Measurements from ENCODE around the gene NCKAP5.

Gene NCKAP5

GRCh38 chr2:133418021-133418420 is 150.2 kb downstream of the NCKAP5 start:
- DNase-seq, result no peak

- no peak for DNase-seq
Measured at GRCh38 chr2:133417415-133417814, 150.8 kb downstream of the NCKAP5 start.

DNA sequence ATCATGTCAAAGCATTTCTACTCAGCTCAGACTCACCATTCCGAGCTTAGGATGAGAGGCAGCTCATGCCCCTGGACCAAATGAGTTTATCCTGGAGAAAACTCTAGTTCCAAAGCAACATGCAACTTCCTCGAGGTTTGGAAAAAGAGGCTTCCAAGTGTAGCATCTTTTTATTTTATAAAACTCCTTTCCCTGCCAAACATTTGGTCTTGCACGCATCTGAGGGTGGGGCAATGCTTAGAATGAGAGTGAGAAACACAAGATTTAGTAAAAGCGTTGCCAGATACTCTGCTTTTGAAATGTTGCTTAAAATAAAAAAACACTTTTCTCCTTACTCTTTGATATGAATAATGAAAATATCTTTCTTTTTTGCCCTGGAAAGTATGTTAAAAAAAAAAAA is 151.5 kb downstream of the NCKAP5 start:
- no peak for DNase-seq

DNA sequence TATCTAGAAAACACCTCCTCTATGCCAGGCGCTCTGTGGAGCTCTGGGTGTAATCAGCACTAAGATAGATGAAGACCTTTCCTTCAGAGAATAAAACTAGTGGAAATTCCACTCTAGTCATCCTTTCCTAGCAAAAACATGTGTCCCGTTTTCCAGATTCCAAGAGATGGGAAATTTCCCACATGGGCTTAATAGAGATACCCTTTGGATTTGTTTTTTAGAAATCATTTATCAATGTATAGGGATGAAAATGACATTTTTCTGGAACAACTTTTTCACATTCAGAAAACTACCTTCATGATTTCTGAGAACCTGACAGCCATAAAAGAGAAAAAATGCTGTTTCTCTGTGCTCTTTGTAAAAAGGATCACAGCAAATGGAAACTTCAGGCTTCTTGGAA is 152.1 kb downstream of the NCKAP5 start:
- DNase-seq, result no peak

DNA sequence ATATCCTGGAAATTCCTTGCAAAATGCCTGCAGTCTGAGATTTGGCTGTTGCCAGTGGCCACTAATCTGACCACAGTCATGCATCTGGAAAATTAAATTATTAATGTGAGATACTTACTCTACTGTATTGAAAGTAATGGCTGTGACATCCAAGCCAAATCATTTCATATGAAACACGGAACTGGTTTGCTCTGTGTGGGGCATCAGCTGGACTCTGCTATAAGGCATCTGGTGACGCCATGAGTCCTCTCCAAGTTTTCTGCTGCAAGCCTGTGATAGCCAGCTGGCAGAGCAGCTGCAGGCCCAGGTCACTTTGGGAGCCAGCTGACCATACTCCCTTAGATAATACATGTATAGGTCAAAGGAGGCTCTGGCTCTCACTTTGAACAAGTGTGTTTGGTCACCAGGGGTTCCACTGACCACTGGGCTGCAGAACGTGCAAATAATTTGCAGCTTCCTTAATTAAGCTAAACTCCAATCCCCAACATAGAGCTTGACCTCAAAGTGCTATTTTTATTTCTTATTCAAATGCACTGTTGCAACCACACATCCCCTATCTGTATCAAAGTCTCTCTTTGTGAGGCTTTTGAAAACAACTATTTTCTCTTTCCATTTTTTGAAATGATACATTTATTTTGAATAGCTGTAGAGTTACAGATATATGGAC is 152.9 kb downstream of the NCKAP5 start:
- no peak for DNase-seq

GRCh38 chr2:133414486-133415209 is 153.6 kb downstream of the NCKAP5 start:
- DNase-seq, result no peak

GRCh38 chr2:133413863-133414262 is 154.4 kb downstream of the NCKAP5 start:
- DNase-seq, result no peak

- no peak for DNase-seq
Measured at GRCh38 chr2:133412694-133413093, 155.6 kb downstream of the NCKAP5 start.

- DNase-seq, result no peak
Measured at GRCh38 chr2:133411857-133412256, 156.4 kb downstream of the NCKAP5 start.

- DNase-seq, result no peak
Measured at GRCh38 chr2:133411101-133411500, 157.2 kb downstream of the NCKAP5 start.

DNA sequence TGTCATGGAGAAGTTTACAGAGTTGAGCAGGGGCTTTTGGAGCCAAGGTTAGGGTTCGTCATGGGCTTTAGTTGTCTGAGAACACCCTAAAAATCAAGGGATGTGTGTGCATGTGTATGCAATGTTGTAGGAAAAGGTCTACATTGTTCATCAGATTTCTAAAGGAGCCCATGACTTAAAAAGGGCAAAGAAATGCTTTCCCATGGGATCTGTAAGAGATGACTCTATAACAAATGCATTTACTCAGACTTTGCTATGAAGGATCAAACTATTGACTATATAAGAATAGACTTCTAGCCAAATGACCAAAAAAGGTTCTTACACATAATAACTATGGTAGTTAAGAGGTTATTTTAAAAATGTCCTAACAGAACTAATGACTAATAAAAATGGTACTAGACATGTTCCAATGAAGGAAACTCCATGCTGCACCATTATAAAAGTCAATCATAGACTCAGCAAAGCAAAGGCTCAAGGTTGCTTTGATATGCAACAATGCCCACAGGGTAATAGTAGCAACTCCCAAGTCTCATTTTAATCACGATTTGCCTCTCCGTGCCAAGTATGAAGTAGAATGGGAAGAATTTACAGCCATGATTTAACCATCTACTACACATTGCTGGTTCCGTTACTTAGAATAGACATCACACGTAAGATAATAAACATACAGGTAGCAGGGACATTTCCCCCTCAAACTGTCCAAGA is 158.5 kb downstream of the NCKAP5 start:
- no peak for DNase-seq

GRCh38 chr2:133408671-133409070 is 159.6 kb downstream of the NCKAP5 start:
- DNase-seq, result no peak

- DNase-seq, result no peak
Measured at GRCh38 chr2:133407341-133407740, 160.9 kb downstream of the NCKAP5 start.

DNA sequence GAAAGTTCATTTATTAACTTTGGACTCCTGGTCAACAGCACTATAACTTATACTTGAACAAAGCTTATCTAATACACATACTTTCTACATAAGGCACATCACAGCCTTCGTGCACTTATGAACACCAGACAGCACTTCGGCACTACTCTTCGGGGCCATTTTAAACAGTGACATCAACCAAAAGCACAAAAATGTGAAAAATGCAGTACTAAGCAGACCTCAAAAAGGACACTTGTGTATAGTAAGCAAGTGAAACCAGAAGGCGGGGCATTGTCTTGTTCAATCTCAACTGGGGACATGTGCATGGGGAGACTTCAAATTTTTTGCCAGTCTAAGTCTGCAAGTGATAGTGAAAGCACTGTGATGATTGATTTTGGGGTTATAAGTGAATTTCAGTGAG is 163.0 kb downstream of the NCKAP5 start:
- no peak for DNase-seq

GRCh38 chr2:133400411-133400810 is 167.9 kb downstream of the NCKAP5 start:
- DNase-seq, result no peak

GRCh38 chr2:133393895-133394294 is 174.4 kb downstream of the NCKAP5 start:
- no peak for DNase-seq

- no peak for DNase-seq
Measured at GRCh38 chr2:133390156-133390555, 178.1 kb downstream of the NCKAP5 start.

DNA sequence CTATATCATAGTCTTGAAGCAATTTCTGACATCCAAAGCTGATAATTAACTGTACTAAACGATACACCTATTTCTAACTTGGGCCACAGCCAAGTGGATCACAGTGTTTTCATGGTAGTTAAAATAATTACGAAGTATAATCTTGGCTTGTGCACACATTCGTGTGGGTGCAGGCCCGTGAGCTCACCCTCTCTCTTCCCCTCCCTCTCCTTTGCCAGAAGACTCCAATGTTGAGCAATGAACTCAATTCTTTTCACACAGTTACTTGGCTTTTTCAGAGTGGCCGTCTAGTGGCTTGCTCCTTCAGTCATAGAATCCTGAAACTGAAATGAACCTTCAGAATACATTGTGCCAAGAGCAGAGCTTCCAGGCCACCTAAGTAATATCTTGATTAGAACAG is 178.7 kb downstream of the NCKAP5 start:
- no peak for DNase-seq

- no peak for DNase-seq
Measured at GRCh38 chr2:133382566-133382965, 185.7 kb downstream of the NCKAP5 start.

GRCh38 chr2:133380991-133381390 is 187.3 kb downstream of the NCKAP5 start:
- no peak for DNase-seq

DNA sequence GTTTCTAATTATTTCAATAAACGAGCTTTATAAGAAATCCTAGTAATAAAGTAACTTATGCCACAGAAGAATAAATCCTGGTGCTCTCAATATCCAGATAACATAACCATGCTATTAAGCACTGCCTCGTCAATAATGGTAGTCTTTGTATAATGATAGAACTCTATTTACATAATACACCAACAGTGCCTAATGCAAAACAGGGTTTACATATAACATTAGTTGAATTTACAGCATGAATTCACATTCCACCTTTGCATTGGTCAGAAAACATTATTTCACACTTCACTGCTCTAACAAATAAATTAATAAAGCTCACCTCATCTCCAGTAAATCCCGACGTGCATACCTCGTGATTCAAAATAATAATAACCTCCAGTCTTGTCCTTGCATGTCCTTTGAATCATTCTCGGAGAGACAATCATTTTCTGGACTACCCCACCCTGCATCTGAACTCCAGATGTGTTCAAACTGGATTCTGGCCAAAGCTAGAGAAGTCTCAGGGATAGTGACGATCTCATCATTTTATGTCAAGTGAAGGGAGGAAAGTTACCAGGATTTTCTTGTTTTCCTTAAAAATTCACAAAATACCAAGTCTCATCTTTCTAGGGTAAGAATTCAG is 189.2 kb downstream of the NCKAP5 start:
- no peak for DNase-seq

DNA sequence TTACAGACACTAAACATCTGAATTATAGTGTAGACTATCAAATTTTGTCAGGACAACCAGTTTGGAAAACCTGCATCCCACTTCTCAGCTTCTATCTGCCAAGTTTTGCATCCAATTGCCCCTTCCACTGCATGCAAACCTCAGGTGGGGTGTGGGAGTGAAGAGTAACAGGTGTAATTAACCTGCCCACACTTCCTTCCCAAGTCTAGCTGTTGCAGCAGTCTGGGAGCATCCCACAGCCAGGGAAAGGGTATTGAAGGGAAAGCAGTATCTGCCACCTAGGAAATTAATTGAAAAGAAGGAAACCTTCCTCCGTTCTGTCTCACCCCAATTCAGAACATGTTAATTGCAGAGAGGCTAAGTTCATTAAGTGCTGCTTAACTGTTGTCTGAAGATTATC is 189.9 kb downstream of the NCKAP5 start:
- no peak for DNase-seq

DNA sequence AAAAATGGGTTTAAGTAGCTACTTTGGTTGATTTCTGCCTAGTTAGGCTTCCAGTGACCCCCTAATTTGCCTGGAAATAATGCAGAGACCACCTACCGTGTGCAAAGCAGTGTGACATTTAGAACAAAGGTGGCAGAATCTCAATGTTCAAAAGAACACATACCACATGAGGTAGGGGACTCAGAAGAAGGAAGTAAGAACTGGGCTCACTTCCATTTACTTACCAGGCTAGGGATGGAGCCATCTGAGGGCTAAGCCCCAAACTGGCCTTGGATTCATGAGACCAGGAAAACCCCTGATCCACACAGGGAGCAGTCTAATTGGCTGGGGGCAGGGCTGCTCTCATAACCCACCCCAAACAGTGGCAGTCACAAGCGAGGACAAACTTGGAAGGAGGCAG is 190.7 kb downstream of the NCKAP5 start:
- DNase-seq, result no peak

All from hippocampal formation (tissue), 2 donors.